Trophoblast cell (in vitro differentiated cells and primary cell): ENCODE data around the gene TACC2.

Source experiments
- DNase-seq, 2 donors: peaks; one replicate each; pipeline ENCODE4 v3.0.0-alpha.2; 2016
- H2AFZ ChIP-seq: 2 replicates; pipeline ENCODE4 v1.6.1; 2013; ENCODE audit warnings: low read length, moderate library complexity, mild to moderate bottlenecking; ENCODE audit not compliant: insufficient read depth, poor library complexity
- H2AK5ac ChIP-seq: 2 replicates; pipeline ENCODE4 v1.6.1; 2013; ENCODE audit warnings: mild to moderate bottlenecking, low read length
- H2BK120ac ChIP-seq: 2 replicates; pipeline ENCODE4 v1.6.1; 2013; ENCODE audit warnings: low read length, mild to moderate bottlenecking, moderate library complexity; ENCODE audit not compliant: insufficient read depth, poor library complexity
- H2BK12ac ChIP-seq: 2 replicates; pipeline ENCODE4 v1.6.1; 2013; ENCODE audit warnings: mild to moderate bottlenecking, low read length, moderate library complexity
- H2BK5ac ChIP-seq: 2 replicates; pipeline ENCODE4 v1.6.1; 2013; ENCODE audit warnings: low read length, low read depth, moderate library complexity, mild to moderate bottlenecking; ENCODE audit not compliant: poor library complexity
- H3K14ac ChIP-seq: 2 replicates; pipeline ENCODE4 v1.6.1; 2013; ENCODE audit warnings: mild to moderate bottlenecking, low read length
- H3K18ac ChIP-seq: 2 replicates; pipeline ENCODE4 v1.6.1; 2013; ENCODE audit warnings: mild to moderate bottlenecking, low read length
- H3K23ac ChIP-seq: 2 replicates; pipeline ENCODE4 v1.6.1; 2013; ENCODE audit warnings: low read length
- H3K27ac ChIP-seq: 2 replicates; pipeline ENCODE4 v1.5.1; 2013; ENCODE audit warnings: low read depth, mild to moderate bottlenecking, inconsistent platforms, low read length, moderate library complexity
- H3K27me3 ChIP-seq: 2 replicates; pipeline ENCODE4 v1.6.1; 2013; ENCODE audit warnings: inconsistent platforms, mild to moderate bottlenecking, low read length, moderate library complexity; ENCODE audit not compliant: insufficient read depth
- H3K36me3 ChIP-seq, 2 experiments: 1 replicate in 1 of 2; 2 replicates in 1 of 2; pipeline ENCODE4 v1.6.1; 2013; ENCODE audit warnings: low read length in 2 of 2, mild to moderate bottlenecking in 2 of 2, moderate library complexity in 1 of 2; ENCODE audit not compliant: insufficient read depth in 2 of 2, control insufficient read depth in 1 of 2
- H3K4ac ChIP-seq: 2 replicates; pipeline ENCODE4 v1.6.1; 2013; ENCODE audit warnings: low read depth, mild to moderate bottlenecking, low read length, moderate library complexity
- H3K4me1 ChIP-seq, 2 experiments: 1 replicate in 1 of 2; 2 replicates in 1 of 2; pipeline ENCODE4 v1.6.1; 2013; ENCODE audit warnings: low read length in 2 of 2, mild to moderate bottlenecking in 2 of 2, moderate library complexity in 1 of 2; ENCODE audit not compliant: insufficient read depth in 2 of 2, control insufficient read depth in 1 of 2
- H3K4me2 ChIP-seq: 2 replicates; pipeline ENCODE4 v1.6.1; 2013; ENCODE audit warnings: inconsistent platforms, mild to moderate bottlenecking, low read length, moderate library complexity
- H3K4me3 ChIP-seq: 2 replicates; pipeline ENCODE4 v1.5.1; 2013; ENCODE audit warnings: mild to moderate bottlenecking, low read depth, low read length, inconsistent platforms
- H3K79me1 ChIP-seq: one replicate; pipeline ENCODE4 v1.6.1; 2013; ENCODE audit warnings: low read length
- H3K79me2 ChIP-seq: 2 replicates; pipeline ENCODE4 v1.6.1; 2013; ENCODE audit warnings: low read length, mild to moderate bottlenecking; ENCODE audit not compliant: control insufficient read depth, insufficient read depth, poor library complexity
- H3K9ac ChIP-seq: 2 replicates; pipeline ENCODE4 v1.6.1; 2013; ENCODE audit warnings: mild to moderate bottlenecking, low read length
- H3K9me3 ChIP-seq: 2 replicates; pipeline ENCODE4 v1.6.1; 2013; ENCODE audit warnings: low read depth, mild to moderate bottlenecking, control low read depth, inconsistent platforms, low read length; ENCODE audit not compliant: insufficient read depth
- H4K12ac ChIP-seq: 2 replicates; pipeline ENCODE4 v1.6.1; 2013; ENCODE audit warnings: low read depth, mild to moderate bottlenecking, low read length, moderate library complexity
- H4K8ac ChIP-seq: 2 replicates; pipeline ENCODE4 v1.6.1; 2013; ENCODE audit warnings: low read depth, mild to moderate bottlenecking, low read length, moderate library complexity
- H4K91ac ChIP-seq: one replicate; pipeline ENCODE4 v1.6.1; 2013; ENCODE audit warnings: low read depth, mild to moderate bottlenecking, low read length, moderate library complexity
- WGBS: extraction: QIAGEN DNeasy Blood & Tissue Kit; methylation state at CpG from one replicate; pipeline ENCODE4 v1.1.7; 2013; ENCODE audit warnings: missing lambda C conversion rate; ENCODE audit not compliant: insufficient read length, insufficient coverage; ENCODE audit errors: extremely low coverage; 5-methylcytosine and 5-hydroxymethylcytosine counted together

The TACC2 gene

DNA sequence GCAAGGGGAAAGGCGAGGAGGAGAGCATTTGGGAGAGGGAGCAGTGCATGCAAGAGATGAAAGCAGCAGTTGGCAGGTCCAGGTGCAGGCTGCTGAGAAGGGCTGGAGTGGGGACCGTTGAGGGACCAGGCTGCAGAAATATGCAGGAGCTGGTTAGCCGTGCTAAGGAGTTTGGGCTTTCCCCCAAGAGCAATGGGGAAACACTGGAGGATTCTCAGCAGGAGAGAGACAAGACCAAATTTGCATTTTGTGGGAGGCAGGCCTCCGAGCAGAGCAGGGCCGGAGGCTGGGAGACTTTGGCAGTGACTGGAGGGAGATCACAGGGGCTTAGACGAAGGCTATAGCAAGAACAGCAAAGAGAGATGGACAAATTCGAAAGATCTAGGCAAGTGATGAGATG, 293.9 kb downstream of the TACC2 start:
- Histone ChIP-seq H3K4me3 (no peak overlapping the region), H3K27ac (no peak overlapping the region), H3K18ac (no peak overlapping the region), H4K8ac (no peak overlapping the region), H3K4ac (no peak overlapping the region), H3K4me1 (no peaks in the 10 kb centered on the region), H4K91ac (no peak overlapping the region), H2BK12ac (no peak overlapping the region), H3K9ac (no peak overlapping the region), H3K4me2 (no peak overlapping the region), H2AFZ (no peak overlapping the region), H4K12ac (no peak overlapping the region), H3K27me3 (no peaks in the 10 kb centered on the region), H3K36me3 (no peaks in the 10 kb centered on the region), H2BK120ac (no peak overlapping the region), H3K14ac (no peak overlapping the region), H3K79me1 (no peaks in the 10 kb centered on the region), H2AK5ac (no peak overlapping the region), H3K23ac (no peak overlapping the region), H3K79me2 (no peaks in the 10 kb centered on the region), H3K9me3 (peaks cover under 1% of the 10 kb centered on the region), H2BK5ac (no peak overlapping the region)
- DNase-seq, result no peak
- WGBS, result no CpG with 5 or more reads among the region's 7 CpGs

GRCh38 chr10:122285506-122286444, 296.8 kb downstream of the TACC2 start:
- Histone ChIP-seq H3K4me1 (no peaks in the 10 kb centered on the region), H3K4ac (no peak overlapping the region), H2AK5ac (no peak overlapping the region), H3K4me2 (no peak overlapping the region), H2BK120ac (no peak overlapping the region), H3K4me3 (no peak overlapping the region), H3K36me3 (no peaks in the 10 kb centered on the region), H4K8ac (no peak overlapping the region), H4K91ac (no peak overlapping the region), H3K27ac (no peak overlapping the region), H3K27me3 (no peaks in the 10 kb centered on the region), H3K23ac (no peak overlapping the region), H2BK5ac (no peak overlapping the region), H2BK12ac (no peak overlapping the region), H3K14ac (no peak overlapping the region), H3K79me2 (no peaks in the 10 kb centered on the region), H3K79me1 (no peaks in the 10 kb centered on the region), H4K12ac (no peak overlapping the region), H3K9ac (no peak overlapping the region), H3K18ac (no peak overlapping the region), H2AFZ (no peak overlapping the region), H3K9me3 (no peaks in the 10 kb centered on the region)
- whole genome bisulfite sequencing, result no CpG with 5 or more reads among the region's 17 CpGs
- DNase-seq, result no peak

DNA sequence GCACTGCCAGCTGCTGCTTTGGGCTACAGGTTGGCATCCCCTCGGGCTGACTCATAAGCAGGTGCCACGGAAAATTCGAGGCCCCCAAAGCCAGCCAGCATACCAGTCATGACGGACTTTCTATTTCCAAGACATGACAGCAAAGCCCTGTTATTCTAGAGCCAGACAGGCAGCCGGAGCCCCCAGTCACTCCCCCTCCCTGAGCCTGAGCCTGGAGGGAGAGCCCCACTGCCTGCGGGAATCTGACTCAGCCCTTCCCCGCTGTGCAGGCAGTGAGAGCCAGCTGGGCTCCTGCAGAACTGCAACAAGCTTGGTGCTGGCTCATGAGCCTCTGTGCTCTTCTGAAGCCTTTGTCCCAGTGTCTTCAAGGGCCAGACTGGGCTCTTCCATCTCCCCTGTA, 297.9 kb downstream of the TACC2 start:
- Histone ChIP-seq H3K9me3 (no peaks in the 10 kb centered on the region), H4K8ac (no peak overlapping the region), H3K23ac (no peak overlapping the region), H2BK5ac (no peak overlapping the region), H3K4me2 (no peak overlapping the region), H3K79me1 (no peaks in the 10 kb centered on the region), H3K27ac (no peak overlapping the region), H2BK12ac (no peak overlapping the region), H3K79me2 (no peaks in the 10 kb centered on the region), H3K9ac (no peak overlapping the region), H3K36me3 (no peaks in the 10 kb centered on the region), H3K14ac (no peak overlapping the region), H4K12ac (no peak overlapping the region), H3K4ac (no peak overlapping the region), H4K91ac (no peak overlapping the region), H2BK120ac (no peak overlapping the region), H3K18ac (no peak overlapping the region), H3K4me3 (no peak overlapping the region), H3K27me3 (no peaks in the 10 kb centered on the region), H3K4me1 (no peaks in the 10 kb centered on the region), H2AFZ (no peak overlapping the region), H2AK5ac (no peak overlapping the region)
- DNase-seq, result peak; percentile 68 to 84
- no CpG with 5 or more reads among the region's 7 CpGs for WGBS

DNA sequence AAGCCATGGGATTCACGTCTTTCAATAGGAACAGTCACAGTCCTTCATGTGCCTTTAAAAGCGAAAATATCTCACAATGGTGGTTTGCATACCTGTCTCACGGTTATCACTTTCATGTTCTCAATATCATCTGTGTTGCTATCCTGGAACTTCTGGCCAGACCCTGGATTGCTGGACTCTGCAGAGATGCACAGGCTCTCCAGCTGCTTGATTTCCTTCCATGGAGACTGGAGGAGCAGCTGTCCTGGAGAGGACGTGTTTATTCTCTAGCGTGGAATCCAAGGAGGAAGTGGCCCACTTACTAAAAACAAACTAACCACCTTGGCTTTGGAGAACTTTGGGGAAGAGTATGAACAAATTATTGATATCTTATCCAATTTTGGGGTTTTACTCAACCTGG, 298.6 kb downstream of the TACC2 start:
- Histone ChIP-seq H2BK5ac (no peak overlapping the region), H3K18ac (no peak overlapping the region), H4K91ac (no peak overlapping the region), H2AK5ac (no peak overlapping the region), H2BK120ac (no peak overlapping the region), H3K27ac (no peak overlapping the region), H3K79me2 (no peaks in the 10 kb centered on the region), H4K12ac (no peak overlapping the region), H3K23ac (no peak overlapping the region), H3K4me2 (no peak overlapping the region), H3K79me1 (no peaks in the 10 kb centered on the region), H3K14ac (no peak overlapping the region), H3K4me1 (no peaks in the 10 kb centered on the region), H3K9me3 (no peaks in the 10 kb centered on the region), H2AFZ (no peak overlapping the region), H3K27me3 (no peaks in the 10 kb centered on the region), H3K9ac (no peak overlapping the region), H4K8ac (no peak overlapping the region), H2BK12ac (no peak overlapping the region), H3K4ac (no peak overlapping the region), H3K36me3 (no peaks in the 10 kb centered on the region), H3K4me3 (no peak overlapping the region)
- DNase-seq, result no peak
- no CpG with 5 or more reads among the region's 5 CpGs for WGBS
